ENCODE results near the gene CAMK1D. TPM values are rescaled to one million over a fixed set of nuclear protein-coding genes. Genes with fewer than 3 reads are reported as not detected.

CAMK1D gene
- polyA plus RNA-seq, 1 donor (not counting 4 experiments of a cell fraction or from before 2014, with no cell fraction given): 0.76 TPM

GRCh38 chr10:12675186-12675585 is 325.8 kb downstream of the CAMK1D start:
- no peaks in the 10 kb centered on the region for H3K9me1 ChIP-seq (ENCODE audit: control insufficient read depth, extremely low read depth, insufficient read depth, low read length)
- H3K4me2 ChIP-seq (ENCODE audit: control insufficient read depth, extremely low read depth, insufficient read depth, low read depth, low read length): no peak overlapping the region
- H3K27me3 ChIP-seq (ENCODE audit: control insufficient read depth, extremely low read depth, insufficient read depth, low read length): no peaks in the 10 kb centered on the region
- no peak for FAIRE-seq
- H3K9me3 ChIP-seq (ENCODE audit: control insufficient read depth, low read depth, low read length): no peaks in the 10 kb centered on the region
- H2AFZ ChIP-seq (ENCODE audit: control insufficient read depth, low read length): no peak overlapping the region
- no peak for DNase-seq (ENCODE audit: low read depth, low spot score)
- H3K79me2 ChIP-seq (ENCODE audit: control insufficient read depth, insufficient read depth, low read length): no peaks in the 10 kb centered on the region
- no peaks in the 10 kb centered on the region for H4K20me1 ChIP-seq (ENCODE audit: control insufficient read depth, extremely low read depth, insufficient read depth, low read length)
- no peaks in the 10 kb centered on the region for H3K4me1 ChIP-seq (ENCODE audit: control insufficient read depth, extremely low read depth, insufficient read depth, low read length)
- H3K4me3 ChIP-seq (ENCODE audit: control insufficient read depth in 2 of 3, extremely low read depth in 1 of 3, insufficient read depth in 2 of 3, low read depth in 1 of 3, low read length in 3 of 3): no peak overlapping the region
- H3K9ac ChIP-seq (ENCODE audit: control insufficient read depth, extremely low read depth, insufficient read depth, low read length): no peak overlapping the region
- H3K36me3 ChIP-seq (ENCODE audit: control insufficient read depth in 2 of 2, extremely low read depth in 1 of 2, insufficient read depth in 2 of 2, low read length in 2 of 2): no peaks in the 10 kb centered on the region
- dilution Hi-C loops (cut with MboI; ENCODE audit: extremely low pct_ligation_motif_present, low sequenced_read_pairs): no loop called here
- no peak for TF ChIP-seq EZH2 (IDR thresholded peaks at IDR 0.05; ENCODE audit: low read length)
- TF ChIP-seq CTCF (optimal IDR thresholded peaks at IDR 0.05 in 1 of 3, IDR thresholded peaks at IDR 0.05 in 1 of 3, conservative IDR thresholded peaks at IDR 0.05 in 1 of 3; ENCODE audit: extremely low read depth in 1 of 3, insufficient read depth in 2 of 3, low read length in 3 of 3): no peak
- no peak overlapping the region for H3K27ac ChIP-seq (ENCODE audit: control insufficient read depth, insufficient read depth, low read length)

- no peak for FAIRE-seq
- Histone ChIP-seq H3K36me3 (ENCODE audit: control insufficient read depth in 2 of 2, extremely low read depth in 1 of 2, insufficient read depth in 2 of 2, low read length in 2 of 2) (no peaks in the 10 kb centered on the region), H3K4me2 (ENCODE audit: control insufficient read depth, extremely low read depth, insufficient read depth, low read depth, low read length) (no peak overlapping the region), H3K9me3 (ENCODE audit: control insufficient read depth, low read depth, low read length) (no peaks in the 10 kb centered on the region), H2AFZ (ENCODE audit: control insufficient read depth, low read length) (no peak overlapping the region), H3K27me3 (ENCODE audit: control insufficient read depth, extremely low read depth, insufficient read depth, low read length) (no peaks in the 10 kb centered on the region), H3K4me3 (ENCODE audit: control insufficient read depth in 2 of 3, extremely low read depth in 1 of 3, insufficient read depth in 2 of 3, low read depth in 1 of 3, low read length in 3 of 3) (no peak overlapping the region), H3K9ac (ENCODE audit: control insufficient read depth, extremely low read depth, insufficient read depth, low read length) (no peak overlapping the region), H3K79me2 (ENCODE audit: control insufficient read depth, insufficient read depth, low read length) (no peaks in the 10 kb centered on the region), H3K4me1 (ENCODE audit: control insufficient read depth, extremely low read depth, insufficient read depth, low read length) (no peaks in the 10 kb centered on the region), H3K9me1 (ENCODE audit: control insufficient read depth, extremely low read depth, insufficient read depth, low read length) (no peaks in the 10 kb centered on the region), H3K27ac (ENCODE audit: control insufficient read depth, insufficient read depth, low read length) (no peak overlapping the region), H4K20me1 (ENCODE audit: control insufficient read depth, extremely low read depth, insufficient read depth, low read length) (no peaks in the 10 kb centered on the region)
- no peak for DNase-seq (ENCODE audit: low read depth, low spot score)
- no peak for TF ChIP-seq CTCF (optimal IDR thresholded peaks at IDR 0.05 in 1 of 3, IDR thresholded peaks at IDR 0.05 in 1 of 3, conservative IDR thresholded peaks at IDR 0.05 in 1 of 3; ENCODE audit: extremely low read depth in 1 of 3, insufficient read depth in 2 of 3, low read length in 3 of 3)
- TF ChIP-seq EZH2 (IDR thresholded peaks at IDR 0.05; ENCODE audit: low read length): no peak
- dilution Hi-C loops (cut with MboI; ENCODE audit: extremely low pct_ligation_motif_present, low sequenced_read_pairs): no loop called here
Measured at GRCh38 chr10:12679636-12680035, 330.3 kb downstream of the CAMK1D start.

Measured in keratinocyte (primary cell).